Panc1 (cell line): ENCODE measurements around the gene LVRN. TPM values are rescaled to one million over a fixed set of nuclear protein-coding genes. Genes with fewer than 3 reads are reported as not detected.

ENCODE experiments used
- ATAC-seq: fragments of 200-7000 bp; cut with Tn5 transposase; 2 replicates; pipeline ENCODE4 v1.9.1; 2020; ENCODE audit warnings: mild to moderate bottlenecking, moderate library complexity
- BruUV-seq: library from RNA; stranded (reverse); fragments of 400-500 nt; replicated peaks from 2 replicates; lab custom pipeline; 2021; lab: Mats Ljungman, UMichigan
- CTCF ChIA-PET: fragments of 300-600 bp; sonication (Branson Sonifier 250); formaldehyde crosslinking; loops from one replicate; lab custom pipeline; 2022; ENCODE audit warnings: antibody characterized with exemption; lab: Charles Lee
- POLR2A ChIA-PET: fragments of 300-600 bp; sonication (Branson Sonifier 250); formaldehyde crosslinking; loops from one replicate; lab custom pipeline; 2022; ENCODE audit warnings: antibody characterized with exemption; lab: Charles Lee
- DNase-seq: peaks from one replicate; pipeline ENCODE4 v3.0.0-alpha.2; 2010; ENCODE audit warnings: low read depth, low spot score
- H3K27ac ChIP-seq: 2 replicates; pipeline ENCODE4 v1.5.1; 2011; ENCODE audit warnings: mild to moderate bottlenecking, low read length, inconsistent platforms
- H3K27me3 ChIP-seq: fragments of 200-500 bp; sonication (Bioruptor generic); 2 replicates; pipeline ENCODE4 v1.6.0; 2014; ENCODE audit warnings: low read length, inconsistent platforms; ENCODE audit not compliant: control insufficient read depth, insufficient read depth
- H3K36me3 ChIP-seq: fragments of 200-500 bp; sonication (Bioruptor generic); 2 replicates; pipeline ENCODE4 v1.5.1; 2014; ENCODE audit warnings: inconsistent platforms, mild to moderate bottlenecking, low read length, moderate library complexity; ENCODE audit not compliant: control insufficient read depth, insufficient read depth
- H3K4me1 ChIP-seq: 2 replicates; pipeline ENCODE4 v1.5.1; 2011; ENCODE audit warnings: inconsistent platforms, mild to moderate bottlenecking, low read length, moderate library complexity; ENCODE audit not compliant: control insufficient read depth, insufficient read depth
- H3K4me3 ChIP-seq, 2 experiments: 2 replicates each; pipeline ENCODE4 v1.5.1; 2011 to 2012; ENCODE audit warnings: low read depth in 2 of 2, low read length in 2 of 2, mild to moderate bottlenecking in 2 of 2, inconsistent platforms in 1 of 2, moderate library complexity in 1 of 2
- H3K9me3 ChIP-seq: fragments of 200-500 bp; sonication (Bioruptor generic); 2 replicates; pipeline ENCODE4 v1.5.1; 2014; ENCODE audit warnings: low read depth, mild to moderate bottlenecking, inconsistent platforms, low read length, moderate library complexity; ENCODE audit not compliant: control insufficient read depth, insufficient read depth
- POLR2AphosphoS5 ChIP-seq: IDR thresholded peaks from 2 replicates; pipeline ENCODE4 v1.6.1; 2012; ENCODE audit warnings: mild to moderate bottlenecking, low read depth, low read length, moderate library complexity
- SIN3A ChIP-seq: IDR thresholded peaks from 2 replicates; pipeline ENCODE4 v1.6.1; 2012; ENCODE audit warnings: low read depth, mild to moderate bottlenecking, low read length, moderate library complexity, borderline replicate concordance; ENCODE audit not compliant: insufficient read depth
- TCF7L2 ChIP-seq: IDR thresholded peaks from 2 replicates; pipeline ENCODE4 v1.6.1; 2011; ENCODE audit warnings: mild to moderate bottlenecking, low read depth, low read length, inconsistent platforms
- in situ Hi-C: cut with HindIII; loops from 2 replicates; pipeline ENCODE4 v1.10.0; 2016; ENCODE audit warnings: low sequenced_read_pairs, low pct_unique_long_range_greater_than_20kb
- intact Hi-C: fragments of 100-400 bp; cut with micrococcal nuclease; formaldehyde crosslinking; loops from one replicate; pipeline ENCODE4 v1.10.0; 2022; ENCODE audit not compliant: unreplicated experiment
- total RNA-seq: library from RNA; stranded (reverse); gene quantifications from one replicate; pipeline ENCODE4 v1.2.1, GENCODE V29; 2021; ENCODE audit not compliant: unreplicated experiment
- TF ChIP-seq, protein P1 (sequence below): fragments of 450-650 bp; IDR thresholded peaks from 2 replicates; pipeline ENCODE4 v1.5.1; 2017; ENCODE audit warnings: mild to moderate bottlenecking
- TF ChIP-seq, protein P2 (sequence below), 2 experiments: IDR thresholded peaks; 2 replicates each; pipeline ENCODE4 v1.6.1; 2011 to 2012; ENCODE audit warnings: low read depth in 2 of 2, control low read depth in 1 of 2, low read length in 1 of 2, mild to moderate bottlenecking in 1 of 2, moderate library complexity in 1 of 2; ENCODE audit not compliant: insufficient read depth in 1 of 2

LVRN gene
- total RNA-seq, 1 experiment from 2014 or later = 0.08 TPM

DNA sequence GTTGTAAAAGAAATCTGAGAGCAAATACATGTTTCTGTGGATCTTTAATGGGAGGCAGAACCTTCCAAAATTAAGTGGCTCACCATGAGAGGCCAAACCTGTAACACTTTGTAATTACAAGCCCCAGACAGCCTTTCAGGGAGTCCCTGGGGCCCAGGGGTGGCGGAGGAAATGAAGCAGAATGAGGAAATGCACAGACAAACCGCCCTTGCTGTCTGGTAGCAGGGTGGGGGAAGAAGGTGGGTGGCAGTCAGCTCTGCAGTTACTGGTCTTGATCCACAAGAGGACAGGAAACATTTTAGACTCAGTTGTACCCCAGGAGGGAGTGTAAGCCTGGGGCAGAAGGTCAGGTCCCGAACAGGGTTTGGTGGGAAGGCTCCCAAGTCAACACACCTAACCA is 76.5 kb downstream of the LVRN start:
- no peak for ATAC-seq
- no TSS peak for BruUV-seq
- TF ChIP-seq POLR2AphosphoS5 (no peak), SIN3A (no peak), TCF7L2 (no peak)
- TF ChIP-seq, protein P1, sequence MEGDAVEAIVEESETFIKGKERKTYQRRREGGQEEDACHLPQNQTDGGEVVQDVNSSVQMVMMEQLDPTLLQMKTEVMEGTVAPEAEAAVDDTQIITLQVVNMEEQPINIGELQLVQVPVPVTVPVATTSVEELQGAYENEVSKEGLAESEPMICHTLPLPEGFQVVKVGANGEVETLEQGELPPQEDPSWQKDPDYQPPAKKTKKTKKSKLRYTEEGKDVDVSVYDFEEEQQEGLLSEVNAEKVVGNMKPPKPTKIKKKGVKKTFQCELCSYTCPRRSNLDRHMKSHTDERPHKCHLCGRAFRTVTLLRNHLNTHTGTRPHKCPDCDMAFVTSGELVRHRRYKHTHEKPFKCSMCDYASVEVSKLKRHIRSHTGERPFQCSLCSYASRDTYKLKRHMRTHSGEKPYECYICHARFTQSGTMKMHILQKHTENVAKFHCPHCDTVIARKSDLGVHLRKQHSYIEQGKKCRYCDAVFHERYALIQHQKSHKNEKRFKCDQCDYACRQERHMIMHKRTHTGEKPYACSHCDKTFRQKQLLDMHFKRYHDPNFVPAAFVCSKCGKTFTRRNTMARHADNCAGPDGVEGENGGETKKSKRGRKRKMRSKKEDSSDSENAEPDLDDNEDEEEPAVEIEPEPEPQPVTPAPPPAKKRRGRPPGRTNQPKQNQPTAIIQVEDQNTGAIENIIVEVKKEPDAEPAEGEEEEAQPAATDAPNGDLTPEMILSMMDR = no peak
- TF ChIP-seq, protein P2, sequence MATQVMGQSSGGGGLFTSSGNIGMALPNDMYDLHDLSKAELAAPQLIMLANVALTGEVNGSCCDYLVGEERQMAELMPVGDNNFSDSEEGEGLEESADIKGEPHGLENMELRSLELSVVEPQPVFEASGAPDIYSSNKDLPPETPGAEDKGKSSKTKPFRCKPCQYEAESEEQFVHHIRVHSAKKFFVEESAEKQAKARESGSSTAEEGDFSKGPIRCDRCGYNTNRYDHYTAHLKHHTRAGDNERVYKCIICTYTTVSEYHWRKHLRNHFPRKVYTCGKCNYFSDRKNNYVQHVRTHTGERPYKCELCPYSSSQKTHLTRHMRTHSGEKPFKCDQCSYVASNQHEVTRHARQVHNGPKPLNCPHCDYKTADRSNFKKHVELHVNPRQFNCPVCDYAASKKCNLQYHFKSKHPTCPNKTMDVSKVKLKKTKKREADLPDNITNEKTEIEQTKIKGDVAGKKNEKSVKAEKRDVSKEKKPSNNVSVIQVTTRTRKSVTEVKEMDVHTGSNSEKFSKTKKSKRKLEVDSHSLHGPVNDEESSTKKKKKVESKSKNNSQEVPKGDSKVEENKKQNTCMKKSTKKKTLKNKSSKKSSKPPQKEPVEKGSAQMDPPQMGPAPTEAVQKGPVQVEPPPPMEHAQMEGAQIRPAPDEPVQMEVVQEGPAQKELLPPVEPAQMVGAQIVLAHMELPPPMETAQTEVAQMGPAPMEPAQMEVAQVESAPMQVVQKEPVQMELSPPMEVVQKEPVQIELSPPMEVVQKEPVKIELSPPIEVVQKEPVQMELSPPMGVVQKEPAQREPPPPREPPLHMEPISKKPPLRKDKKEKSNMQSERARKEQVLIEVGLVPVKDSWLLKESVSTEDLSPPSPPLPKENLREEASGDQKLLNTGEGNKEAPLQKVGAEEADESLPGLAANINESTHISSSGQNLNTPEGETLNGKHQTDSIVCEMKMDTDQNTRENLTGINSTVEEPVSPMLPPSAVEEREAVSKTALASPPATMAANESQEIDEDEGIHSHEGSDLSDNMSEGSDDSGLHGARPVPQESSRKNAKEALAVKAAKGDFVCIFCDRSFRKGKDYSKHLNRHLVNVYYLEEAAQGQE (IDR thresholded peaks at IDR 0.05; ENCODE audit: insufficient read depth in 1 of 2, low read depth in 2 of 2, low read length in 1 of 2) = no peak

DNA sequence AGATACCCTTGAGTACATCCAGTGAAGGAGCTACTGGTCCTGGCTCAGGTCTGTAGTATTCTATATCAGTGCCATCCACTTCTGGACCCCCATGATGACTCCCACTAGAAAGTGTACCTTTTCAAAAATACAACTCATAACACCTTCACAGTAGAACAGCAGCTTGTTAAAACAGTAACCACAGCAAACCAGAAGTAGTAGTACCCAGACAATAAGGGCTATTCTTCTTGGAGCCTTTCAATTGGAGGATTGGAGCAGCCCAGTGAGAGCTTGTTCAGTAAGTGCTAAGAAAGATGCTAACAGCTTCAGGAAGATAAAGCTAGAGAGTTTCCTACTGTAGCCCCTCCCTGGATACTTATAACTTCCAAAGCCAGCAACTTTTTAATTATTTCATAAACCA is 80.1 kb downstream of the LVRN start:
- DNase-seq = no peak
- no peak overlapping the region for H3K27ac ChIP-seq
- TF ChIP-seq, protein P2 (IDR thresholded peaks at IDR 0.05; ENCODE audit: insufficient read depth in 1 of 2, low read depth in 2 of 2, low read length in 1 of 2) = no peak
- TF ChIP-seq SIN3A = no peak
- no peak for TF ChIP-seq TCF7L2
- TF ChIP-seq POLR2AphosphoS5 = no peak
- TF ChIP-seq, protein P1 = no peak
- H3K4me1 ChIP-seq = no peaks in the 10 kb centered on the region
- CTCF ChIA-PET = no interaction called here
- intact Hi-C loops (no loop called here), in situ Hi-C loops (no loop called here)
- POLR2A ChIA-PET = no interaction called here
- H3K36me3 ChIP-seq = no peaks in the 10 kb centered on the region
- ATAC-seq = no peak
- H3K9me3 ChIP-seq = no peaks in the 10 kb centered on the region
- H3K27me3 ChIP-seq = peaks cover 7% of the 10 kb centered on the region
- H3K4me3 ChIP-seq = no peak overlapping the region
- BruUV-seq = no TSS peak

More for the DNA sequence above, 76.5 kb downstream of the LVRN start:
- H3K9me3 ChIP-seq = no peaks in the 10 kb centered on the region
- intact Hi-C loops = loop anchor here (5.0 kb wide), 1 partner anchor 197 kb away; the partner anchor contains the start of genes AP3S1 and ATG12
- H3K27me3 ChIP-seq = peaks cover 7% of the 10 kb centered on the region; the same call in 1 of the 2 replicates
- no peak overlapping the region for H3K4me3 ChIP-seq
- no peak for DNase-seq
- ChIA-PET POLR2A (no interaction called here), CTCF (no interaction called here)
- H3K27ac ChIP-seq = no peak overlapping the region
- in situ Hi-C loops = no loop called here
- H3K4me1 ChIP-seq = no peaks in the 10 kb centered on the region
- H3K36me3 ChIP-seq = no peaks in the 10 kb centered on the region
